ENCODE results near the gene CTBP2.

Gene CTBP2

DNA sequence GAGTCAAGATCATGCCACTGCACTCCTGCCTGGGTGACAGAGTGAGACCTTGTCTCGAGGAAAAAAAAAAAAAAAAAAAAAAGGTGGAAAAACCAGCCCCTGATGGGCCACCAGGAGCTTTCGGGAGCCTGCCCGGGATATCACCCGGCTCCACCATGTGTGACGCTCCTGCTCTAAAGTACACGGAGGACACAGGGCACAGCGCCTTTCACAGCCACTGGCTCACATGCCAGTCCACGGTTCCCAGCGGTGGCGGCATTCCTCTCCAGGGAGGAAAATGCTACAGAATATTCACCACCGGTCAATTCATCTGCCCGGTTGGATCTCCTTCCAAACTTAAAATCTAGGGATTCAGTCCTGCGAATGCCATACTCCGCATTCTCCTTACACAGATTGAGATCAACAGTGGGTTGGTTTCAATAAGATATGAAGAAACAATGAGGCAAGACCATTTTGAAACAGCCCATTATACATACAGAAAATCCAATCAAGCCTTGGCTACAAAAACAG, 81.2 kb downstream of the CTBP2 start:
- TF ChIP-seq TEAD4 (IDR thresholded peaks at IDR 0.05) (no peak), YY1 (IDR thresholded peaks at IDR 0.05; ENCODE audit: low read depth) (no peak), FOXM1 (IDR thresholded peaks at IDR 0.05; ENCODE audit: borderline replicate concordance, low read depth) (no peak), NFIC (IDR thresholded peaks at IDR 0.05) (no peak), RAD21 (IDR thresholded peaks at IDR 0.05; ENCODE audit: low read depth) (no peak), TAF1 (IDR thresholded peaks at IDR 0.05; ENCODE audit: low read depth) (no peak), ZBTB7A (IDR thresholded peaks at IDR 0.05; ENCODE audit: low read depth) (no peak), EGR1 (IDR thresholded peaks at IDR 0.05) (no peak)
- TF ChIP-seq, protein P1, sequence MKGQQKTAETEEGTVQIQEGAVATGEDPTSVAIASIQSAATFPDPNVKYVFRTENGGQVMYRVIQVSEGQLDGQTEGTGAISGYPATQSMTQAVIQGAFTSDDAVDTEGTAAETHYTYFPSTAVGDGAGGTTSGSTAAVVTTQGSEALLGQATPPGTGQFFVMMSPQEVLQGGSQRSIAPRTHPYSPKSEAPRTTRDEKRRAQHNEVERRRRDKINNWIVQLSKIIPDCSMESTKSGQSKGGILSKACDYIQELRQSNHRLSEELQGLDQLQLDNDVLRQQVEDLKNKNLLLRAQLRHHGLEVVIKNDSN (IDR thresholded peaks at IDR 0.05) = no peak

DNA sequence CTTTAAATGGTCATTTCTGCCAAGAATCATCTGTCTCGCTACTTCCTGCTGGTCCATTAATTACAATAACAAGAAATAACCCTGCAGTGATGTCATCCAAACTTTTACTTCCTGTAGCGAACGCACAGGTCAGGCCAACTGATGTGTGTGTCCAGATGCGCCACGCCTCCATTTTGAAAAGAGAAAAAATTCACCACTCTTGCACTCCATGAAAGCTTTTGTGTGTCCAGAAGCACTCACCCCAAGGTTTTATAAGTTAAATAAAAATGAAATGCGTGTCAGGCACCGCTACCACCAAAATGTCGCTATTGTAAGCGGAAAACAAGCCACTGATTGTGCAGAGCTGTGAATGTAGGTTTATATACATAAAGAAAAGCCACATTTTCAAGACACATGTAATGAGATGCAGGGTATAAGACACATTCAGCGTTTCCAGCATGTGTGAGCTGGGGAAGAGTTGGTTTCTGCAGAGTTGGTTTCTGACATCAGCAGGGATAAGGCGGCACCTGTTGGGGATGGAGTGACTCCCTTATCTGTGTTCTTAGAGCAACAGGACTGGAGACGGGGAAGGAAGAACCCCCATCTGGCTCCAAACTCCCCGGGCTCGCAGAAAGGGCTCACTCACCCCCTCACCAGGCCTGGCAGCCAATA, 83.3 kb downstream of the CTBP2 start:
- no peak for TF ChIP-seq TAF1 (IDR thresholded peaks at IDR 0.05; ENCODE audit: low read depth)
- no peak for TF ChIP-seq RAD21 (IDR thresholded peaks at IDR 0.05; ENCODE audit: low read depth)
- TF ChIP-seq YY1 (IDR thresholded peaks at IDR 0.05; ENCODE audit: low read depth) = no peak
- TF ChIP-seq, protein P2, sequence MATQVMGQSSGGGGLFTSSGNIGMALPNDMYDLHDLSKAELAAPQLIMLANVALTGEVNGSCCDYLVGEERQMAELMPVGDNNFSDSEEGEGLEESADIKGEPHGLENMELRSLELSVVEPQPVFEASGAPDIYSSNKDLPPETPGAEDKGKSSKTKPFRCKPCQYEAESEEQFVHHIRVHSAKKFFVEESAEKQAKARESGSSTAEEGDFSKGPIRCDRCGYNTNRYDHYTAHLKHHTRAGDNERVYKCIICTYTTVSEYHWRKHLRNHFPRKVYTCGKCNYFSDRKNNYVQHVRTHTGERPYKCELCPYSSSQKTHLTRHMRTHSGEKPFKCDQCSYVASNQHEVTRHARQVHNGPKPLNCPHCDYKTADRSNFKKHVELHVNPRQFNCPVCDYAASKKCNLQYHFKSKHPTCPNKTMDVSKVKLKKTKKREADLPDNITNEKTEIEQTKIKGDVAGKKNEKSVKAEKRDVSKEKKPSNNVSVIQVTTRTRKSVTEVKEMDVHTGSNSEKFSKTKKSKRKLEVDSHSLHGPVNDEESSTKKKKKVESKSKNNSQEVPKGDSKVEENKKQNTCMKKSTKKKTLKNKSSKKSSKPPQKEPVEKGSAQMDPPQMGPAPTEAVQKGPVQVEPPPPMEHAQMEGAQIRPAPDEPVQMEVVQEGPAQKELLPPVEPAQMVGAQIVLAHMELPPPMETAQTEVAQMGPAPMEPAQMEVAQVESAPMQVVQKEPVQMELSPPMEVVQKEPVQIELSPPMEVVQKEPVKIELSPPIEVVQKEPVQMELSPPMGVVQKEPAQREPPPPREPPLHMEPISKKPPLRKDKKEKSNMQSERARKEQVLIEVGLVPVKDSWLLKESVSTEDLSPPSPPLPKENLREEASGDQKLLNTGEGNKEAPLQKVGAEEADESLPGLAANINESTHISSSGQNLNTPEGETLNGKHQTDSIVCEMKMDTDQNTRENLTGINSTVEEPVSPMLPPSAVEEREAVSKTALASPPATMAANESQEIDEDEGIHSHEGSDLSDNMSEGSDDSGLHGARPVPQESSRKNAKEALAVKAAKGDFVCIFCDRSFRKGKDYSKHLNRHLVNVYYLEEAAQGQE (IDR thresholded peaks at IDR 0.05; ENCODE audit: low read depth) = no peak
- TF ChIP-seq, protein P1 (IDR thresholded peaks at IDR 0.05) = no peak
- TF ChIP-seq, protein P3, sequence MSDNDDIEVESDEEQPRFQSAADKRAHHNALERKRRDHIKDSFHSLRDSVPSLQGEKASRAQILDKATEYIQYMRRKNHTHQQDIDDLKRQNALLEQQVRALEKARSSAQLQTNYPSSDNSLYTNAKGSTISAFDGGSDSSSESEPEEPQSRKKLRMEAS (IDR thresholded peaks at IDR 0.05) = no peak
- no peak for TF ChIP-seq ZBTB7A (IDR thresholded peaks at IDR 0.05; ENCODE audit: low read depth)
- TF ChIP-seq EGR1 (IDR thresholded peaks at IDR 0.05) = no peak
- no peak for TF ChIP-seq TEAD4 (IDR thresholded peaks at IDR 0.05)
- no peak for TF ChIP-seq TCF12 (IDR thresholded peaks at IDR 0.05; ENCODE audit: low read depth)
- no peak for TF ChIP-seq CREB1 (IDR thresholded peaks at IDR 0.05; ENCODE audit: low read depth)
- no peak for TF ChIP-seq FOXM1 (IDR thresholded peaks at IDR 0.05; ENCODE audit: borderline replicate concordance, low read depth)

DNA sequence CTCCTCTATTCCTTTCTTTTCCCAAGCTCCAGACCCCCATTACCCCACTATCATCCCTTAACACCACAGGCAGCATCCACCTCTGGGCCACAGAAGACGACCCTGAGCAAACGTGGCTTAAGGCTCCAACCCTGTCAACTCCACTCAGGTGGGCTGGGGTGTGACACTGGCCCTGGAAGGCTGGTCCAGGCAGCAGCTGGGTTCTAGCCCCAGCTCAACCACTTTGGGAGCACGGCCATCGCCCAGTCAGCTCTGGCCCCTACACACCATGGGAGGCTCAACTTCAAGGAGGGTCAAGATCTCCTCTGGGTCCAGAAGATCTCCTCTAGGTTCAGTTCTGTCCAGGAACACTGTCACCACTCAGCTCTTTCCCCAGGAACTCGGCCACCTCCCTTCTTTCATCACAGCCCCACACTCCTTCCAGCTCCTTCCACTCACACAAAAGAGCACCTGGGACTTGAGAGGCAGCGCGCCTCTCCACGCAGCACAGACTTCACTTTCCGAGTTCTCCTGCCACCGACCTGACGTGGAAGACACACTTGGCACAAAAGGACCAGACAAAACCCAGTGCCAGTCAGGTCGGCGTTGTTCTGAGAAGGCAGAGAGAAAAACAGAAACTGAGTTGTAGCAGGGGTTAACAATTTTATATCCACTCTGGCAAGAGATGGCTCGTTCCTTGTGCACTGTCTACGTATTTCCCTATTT, 84.1 kb downstream of the CTBP2 start:
- TF ChIP-seq TEAD4 (IDR thresholded peaks at IDR 0.05) = no peak
- TF ChIP-seq TCF12 (IDR thresholded peaks at IDR 0.05; ENCODE audit: low read depth) = no peak
- TF ChIP-seq EP300 (IDR thresholded peaks at IDR 0.05; ENCODE audit: borderline replicate concordance) = no peak
- TF ChIP-seq, protein P2 (IDR thresholded peaks at IDR 0.05; ENCODE audit: low read depth) = no peak
- TF ChIP-seq, protein P1 (IDR thresholded peaks at IDR 0.05) = no peak
- TF ChIP-seq, protein P3 (IDR thresholded peaks at IDR 0.05) = no peak
- no peak for TF ChIP-seq TAF1 (IDR thresholded peaks at IDR 0.05; ENCODE audit: low read depth)
- no peak for TF ChIP-seq FOXM1 (IDR thresholded peaks at IDR 0.05; ENCODE audit: borderline replicate concordance, low read depth)
- no peak for TF ChIP-seq EGR1 (IDR thresholded peaks at IDR 0.05)
- TF ChIP-seq YY1 (IDR thresholded peaks at IDR 0.05; ENCODE audit: low read depth) = no peak
- no peak for TF ChIP-seq RAD21 (IDR thresholded peaks at IDR 0.05; ENCODE audit: low read depth)
- TF ChIP-seq CEBPB (IDR thresholded peaks at IDR 0.05) = no peak
- TF ChIP-seq ZBTB7A (IDR thresholded peaks at IDR 0.05; ENCODE audit: low read depth) = no peak

DNA sequence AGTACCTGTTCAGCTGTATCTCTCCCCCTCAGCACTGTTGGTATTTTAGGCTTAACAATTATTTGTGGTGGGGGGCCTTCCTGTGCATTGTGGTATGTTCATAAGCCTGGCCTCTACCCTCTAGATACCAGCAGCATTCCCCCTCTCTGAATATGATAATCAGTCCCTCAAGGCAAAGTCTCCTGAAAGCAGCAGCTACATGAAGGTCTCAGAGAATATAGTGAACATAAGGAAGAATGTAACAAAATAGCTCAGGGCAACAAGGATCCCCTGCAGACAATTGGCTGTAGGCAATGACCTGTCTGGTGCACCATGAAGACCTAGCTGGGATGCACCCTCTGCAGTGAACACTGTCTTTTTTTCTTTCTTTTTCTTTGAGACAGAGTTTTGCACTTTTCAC, 86.4 kb downstream of the CTBP2 start:
- TF ChIP-seq, protein P3 (IDR thresholded peaks at IDR 0.05) = no peak
- TF ChIP-seq CREB1 (IDR thresholded peaks at IDR 0.05; ENCODE audit: low read depth) = no peak
- TF ChIP-seq TAF1 (IDR thresholded peaks at IDR 0.05; ENCODE audit: low read depth) = no peak
- TF ChIP-seq TEAD4 (IDR thresholded peaks at IDR 0.05) = no peak
- no peak for TF ChIP-seq EGR1 (IDR thresholded peaks at IDR 0.05)

DNA sequence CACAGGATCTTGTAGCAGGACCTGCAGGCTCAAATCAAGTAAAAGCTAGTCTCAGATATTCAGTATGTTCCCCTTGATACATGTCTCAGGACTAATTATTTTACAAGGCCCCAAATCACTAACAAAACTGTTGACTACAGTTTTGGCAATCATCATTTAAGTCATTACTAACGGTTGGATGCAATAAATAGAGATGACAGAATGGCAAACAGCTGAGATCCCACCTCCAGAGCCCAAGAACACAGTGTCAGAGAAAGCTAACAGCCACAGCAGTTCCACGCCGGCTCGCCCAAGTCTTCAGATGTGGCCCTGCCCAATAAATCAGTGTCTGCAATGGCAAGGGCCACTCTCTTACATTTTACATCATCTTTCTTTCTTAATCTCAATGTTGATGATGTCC, 87.6 kb downstream of the CTBP2 start:
- TF ChIP-seq YY1 (IDR thresholded peaks at IDR 0.05; ENCODE audit: low read depth) (no peak), CEBPB (IDR thresholded peaks at IDR 0.05) (no peak), TAF1 (IDR thresholded peaks at IDR 0.05; ENCODE audit: low read depth) (no peak), NFIC (IDR thresholded peaks at IDR 0.05) (no peak), EP300 (IDR thresholded peaks at IDR 0.05; ENCODE audit: borderline replicate concordance) (no peak), TCF12 (IDR thresholded peaks at IDR 0.05; ENCODE audit: low read depth) (no peak), RAD21 (IDR thresholded peaks at IDR 0.05; ENCODE audit: low read depth) (no peak), TEAD4 (IDR thresholded peaks at IDR 0.05) (no peak), CREB1 (IDR thresholded peaks at IDR 0.05; ENCODE audit: low read depth) (no peak)
- TF ChIP-seq, protein P1 (IDR thresholded peaks at IDR 0.05) = no peak
- TF ChIP-seq, protein P3 (IDR thresholded peaks at IDR 0.05) = no peak

Data from Ishikawa (cell line).